Neural progenitor cell (in vitro differentiated cells): ENCODE data around the gene NCEH1.

Experiments
- EZH2 ChIP-seq: fragments of 200-600 bp; sonication (generic); IDR thresholded peaks from 2 replicates; pipeline ENCODE4 v1.6.1; 2017; ENCODE audit warnings: antibody characterized with exemption, mild to moderate bottlenecking, moderate library complexity
- EZH2phosphoT487 ChIP-seq: fragments of 200-600 bp; sonication (generic); IDR thresholded peaks from 2 replicates; pipeline ENCODE4 v1.6.1; 2017; ENCODE audit warnings: antibody characterized with exemption
- TF ChIP-seq, protein P1 (sequence below): fragments of 200-600 bp; sonication (generic); IDR thresholded peaks from 2 replicates; pipeline ENCODE4 v1.5.1; 2017; ENCODE audit warnings: antibody characterized with exemption, mild to moderate bottlenecking

DNA sequence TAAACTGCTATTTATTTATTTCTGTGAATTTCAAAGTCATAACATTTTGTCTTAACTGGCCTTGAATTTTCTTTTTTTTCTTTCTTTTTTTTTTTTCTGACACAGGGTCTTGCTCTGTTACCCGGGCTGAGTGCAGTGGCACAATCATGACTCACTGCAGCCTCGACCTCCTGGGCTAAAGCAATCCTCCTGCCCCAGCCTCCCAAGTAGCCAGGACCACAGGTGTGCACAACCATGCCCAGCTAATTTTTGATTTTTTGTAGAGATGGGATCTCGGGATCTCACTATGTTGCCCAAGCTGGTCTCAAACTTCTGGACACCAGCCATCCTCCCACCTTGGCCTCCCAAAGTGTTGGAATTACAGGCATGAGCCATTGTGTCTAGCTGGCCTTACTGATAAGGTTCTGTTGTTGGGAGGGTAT, 110.2 kb downstream of the NCEH1 start:
- TF ChIP-seq EZH2 (no peak), EZH2phosphoT487 (no peak)
- TF ChIP-seq, protein P1, sequence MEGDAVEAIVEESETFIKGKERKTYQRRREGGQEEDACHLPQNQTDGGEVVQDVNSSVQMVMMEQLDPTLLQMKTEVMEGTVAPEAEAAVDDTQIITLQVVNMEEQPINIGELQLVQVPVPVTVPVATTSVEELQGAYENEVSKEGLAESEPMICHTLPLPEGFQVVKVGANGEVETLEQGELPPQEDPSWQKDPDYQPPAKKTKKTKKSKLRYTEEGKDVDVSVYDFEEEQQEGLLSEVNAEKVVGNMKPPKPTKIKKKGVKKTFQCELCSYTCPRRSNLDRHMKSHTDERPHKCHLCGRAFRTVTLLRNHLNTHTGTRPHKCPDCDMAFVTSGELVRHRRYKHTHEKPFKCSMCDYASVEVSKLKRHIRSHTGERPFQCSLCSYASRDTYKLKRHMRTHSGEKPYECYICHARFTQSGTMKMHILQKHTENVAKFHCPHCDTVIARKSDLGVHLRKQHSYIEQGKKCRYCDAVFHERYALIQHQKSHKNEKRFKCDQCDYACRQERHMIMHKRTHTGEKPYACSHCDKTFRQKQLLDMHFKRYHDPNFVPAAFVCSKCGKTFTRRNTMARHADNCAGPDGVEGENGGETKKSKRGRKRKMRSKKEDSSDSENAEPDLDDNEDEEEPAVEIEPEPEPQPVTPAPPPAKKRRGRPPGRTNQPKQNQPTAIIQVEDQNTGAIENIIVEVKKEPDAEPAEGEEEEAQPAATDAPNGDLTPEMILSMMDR: no peak
